Measurements from ENCODE around the gene GREB1L. TPM values are rescaled to one million over a fixed set of nuclear protein-coding genes. Genes with fewer than 3 reads are reported as not detected.

GREB1L gene
- total and polyA plus RNA-seq, 9 of the 15 experiments (the other 6 are each of a cell fraction or from before 2014, with no cell fraction given), result 0.03 TPM; not detected in 8

DNA sequence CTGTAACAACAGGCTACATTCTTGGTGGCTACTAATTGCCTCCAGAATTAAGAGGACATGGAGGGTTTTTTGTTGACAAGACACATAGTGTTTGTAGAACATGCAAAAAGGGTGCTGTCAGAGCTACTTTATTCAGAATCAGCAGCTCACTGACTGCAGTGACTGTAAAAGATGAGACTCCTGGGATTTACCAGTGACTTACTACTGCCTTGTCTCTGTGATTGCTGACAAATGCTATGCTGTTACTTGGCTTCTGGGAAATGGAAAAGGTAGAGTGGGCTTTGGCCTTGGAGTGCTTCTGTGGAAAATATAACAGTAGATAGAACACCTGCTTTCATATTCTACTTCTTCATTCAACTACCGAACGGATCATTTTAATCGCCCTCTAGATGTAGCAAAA, 47.8 kb downstream of the GREB1L start (continued):
- TF ChIP-seq HDAC8 (tag; IDR thresholded peaks at IDR 0.05) (no peak), TBL1XR1 (IDR thresholded peaks at IDR 0.05; ENCODE audit: low read length in 2 of 2) (no peak), SAP30 (IDR thresholded peaks at IDR 0.05; ENCODE audit: borderline replicate concordance, insufficient read depth, low read depth, low read length, poor library complexity, severe bottlenecking) (no peak)
- TF ChIP-seq, protein P1, sequence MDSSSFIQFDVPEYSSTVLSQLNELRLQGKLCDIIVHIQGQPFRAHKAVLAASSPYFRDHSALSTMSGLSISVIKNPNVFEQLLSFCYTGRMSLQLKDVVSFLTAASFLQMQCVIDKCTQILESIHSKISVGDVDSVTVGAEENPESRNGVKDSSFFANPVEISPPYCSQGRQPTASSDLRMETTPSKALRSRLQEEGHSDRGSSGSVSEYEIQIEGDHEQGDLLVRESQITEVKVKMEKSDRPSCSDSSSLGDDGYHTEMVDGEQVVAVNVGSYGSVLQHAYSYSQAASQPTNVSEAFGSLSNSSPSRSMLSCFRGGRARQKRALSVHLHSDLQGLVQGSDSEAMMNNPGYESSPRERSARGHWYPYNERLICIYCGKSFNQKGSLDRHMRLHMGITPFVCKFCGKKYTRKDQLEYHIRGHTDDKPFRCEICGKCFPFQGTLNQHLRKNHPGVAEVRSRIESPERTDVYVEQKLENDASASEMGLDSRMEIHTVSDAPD (CRISPR knock-in tag; IDR thresholded peaks at IDR 0.05), result no peak

DNA sequence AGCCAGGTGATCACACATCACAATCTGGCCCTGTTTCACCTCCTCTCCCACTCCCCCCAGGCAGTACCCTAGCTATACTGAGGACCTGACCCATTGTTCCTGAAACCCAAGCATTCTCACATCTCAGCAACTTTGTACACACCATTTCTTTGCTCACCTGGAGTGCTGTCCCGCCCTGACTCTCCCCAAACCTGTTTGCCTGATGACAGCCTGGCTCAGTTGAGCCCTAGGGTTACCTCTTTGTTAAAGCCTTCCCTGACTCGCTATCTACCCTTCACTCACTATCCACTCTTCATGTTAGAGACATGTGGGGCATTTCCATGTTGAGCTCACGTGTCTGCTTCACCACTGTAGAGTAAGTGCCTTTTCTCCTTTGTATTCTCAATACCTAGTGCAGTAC, 49.1 kb downstream of the GREB1L start:
- Histone ChIP-seq H3K4me1 (replicated peaks in 1 of 2; ENCODE audit: control insufficient read depth in 2 of 2, insufficient read depth in 2 of 2, low read length in 2 of 2) (no peaks in the 10 kb centered on the region), H3K9me1 (ENCODE audit: control insufficient read depth, insufficient read depth, low read length) (no peaks in the 10 kb centered on the region), H4K20me1 (replicated peaks; ENCODE audit: control insufficient read depth, insufficient read depth, low read length) (no peaks in the 10 kb centered on the region), H3K27me3 (ENCODE audit: control insufficient read depth in 2 of 2, insufficient read depth in 2 of 2, low read length in 2 of 2) (no peaks in the 10 kb centered on the region), H3K27ac (ENCODE audit: extremely low read depth, low read depth, low read length) (no peak overlapping the region), H3K36me3 (ENCODE audit: control insufficient read depth, insufficient read depth, low read length) (no peaks in the 10 kb centered on the region), H3K4me2 (ENCODE audit: insufficient read depth, low read length) (no peak overlapping the region), H3K4me3 (no peak overlapping the region), H2AFZ (ENCODE audit: low read depth, low read length) (no peak overlapping the region), H3K9me3 (replicated peaks; ENCODE audit: control insufficient read depth, insufficient read depth, low read depth, low read length) (no peaks in the 10 kb centered on the region), H3K79me2 (ENCODE audit: control insufficient read depth, insufficient read depth, low read length) (no peaks in the 10 kb centered on the region), H3K9ac (ENCODE audit: insufficient read depth in 1 of 2, low read depth in 2 of 2, low read length in 2 of 2) (no peak overlapping the region)
- ChIA-PET POLR2A (no interaction called here), CTCF (ENCODE audit: low intra/inter-chr PET ratio) (interaction anchor here (0.5 kb wide), 1 partner anchor 8 kb away, joined by 3 read pairs; no protein-coding TSS in a partner anchor)
- in situ Hi-C loops (cut with MboI) (no loop called here), intact Hi-C loops (cut with micrococcal nuclease) (no loop called here)
- no peak for FAIRE-seq
- WGBS (ENCODE audit: insufficient coverage, low coverage, missing lambda C conversion rate), result 0% methylated on average over 3 of the region's 3 CpGs
- BruUV-seq (replicated peaks), result no TSS peak
- DNase-seq (ENCODE audit: extremely low read depth in 1 of 4, low spot score in 3 of 4), result no peak
- ATAC-seq, result no peak
- TF ChIP-seq, protein P2, sequence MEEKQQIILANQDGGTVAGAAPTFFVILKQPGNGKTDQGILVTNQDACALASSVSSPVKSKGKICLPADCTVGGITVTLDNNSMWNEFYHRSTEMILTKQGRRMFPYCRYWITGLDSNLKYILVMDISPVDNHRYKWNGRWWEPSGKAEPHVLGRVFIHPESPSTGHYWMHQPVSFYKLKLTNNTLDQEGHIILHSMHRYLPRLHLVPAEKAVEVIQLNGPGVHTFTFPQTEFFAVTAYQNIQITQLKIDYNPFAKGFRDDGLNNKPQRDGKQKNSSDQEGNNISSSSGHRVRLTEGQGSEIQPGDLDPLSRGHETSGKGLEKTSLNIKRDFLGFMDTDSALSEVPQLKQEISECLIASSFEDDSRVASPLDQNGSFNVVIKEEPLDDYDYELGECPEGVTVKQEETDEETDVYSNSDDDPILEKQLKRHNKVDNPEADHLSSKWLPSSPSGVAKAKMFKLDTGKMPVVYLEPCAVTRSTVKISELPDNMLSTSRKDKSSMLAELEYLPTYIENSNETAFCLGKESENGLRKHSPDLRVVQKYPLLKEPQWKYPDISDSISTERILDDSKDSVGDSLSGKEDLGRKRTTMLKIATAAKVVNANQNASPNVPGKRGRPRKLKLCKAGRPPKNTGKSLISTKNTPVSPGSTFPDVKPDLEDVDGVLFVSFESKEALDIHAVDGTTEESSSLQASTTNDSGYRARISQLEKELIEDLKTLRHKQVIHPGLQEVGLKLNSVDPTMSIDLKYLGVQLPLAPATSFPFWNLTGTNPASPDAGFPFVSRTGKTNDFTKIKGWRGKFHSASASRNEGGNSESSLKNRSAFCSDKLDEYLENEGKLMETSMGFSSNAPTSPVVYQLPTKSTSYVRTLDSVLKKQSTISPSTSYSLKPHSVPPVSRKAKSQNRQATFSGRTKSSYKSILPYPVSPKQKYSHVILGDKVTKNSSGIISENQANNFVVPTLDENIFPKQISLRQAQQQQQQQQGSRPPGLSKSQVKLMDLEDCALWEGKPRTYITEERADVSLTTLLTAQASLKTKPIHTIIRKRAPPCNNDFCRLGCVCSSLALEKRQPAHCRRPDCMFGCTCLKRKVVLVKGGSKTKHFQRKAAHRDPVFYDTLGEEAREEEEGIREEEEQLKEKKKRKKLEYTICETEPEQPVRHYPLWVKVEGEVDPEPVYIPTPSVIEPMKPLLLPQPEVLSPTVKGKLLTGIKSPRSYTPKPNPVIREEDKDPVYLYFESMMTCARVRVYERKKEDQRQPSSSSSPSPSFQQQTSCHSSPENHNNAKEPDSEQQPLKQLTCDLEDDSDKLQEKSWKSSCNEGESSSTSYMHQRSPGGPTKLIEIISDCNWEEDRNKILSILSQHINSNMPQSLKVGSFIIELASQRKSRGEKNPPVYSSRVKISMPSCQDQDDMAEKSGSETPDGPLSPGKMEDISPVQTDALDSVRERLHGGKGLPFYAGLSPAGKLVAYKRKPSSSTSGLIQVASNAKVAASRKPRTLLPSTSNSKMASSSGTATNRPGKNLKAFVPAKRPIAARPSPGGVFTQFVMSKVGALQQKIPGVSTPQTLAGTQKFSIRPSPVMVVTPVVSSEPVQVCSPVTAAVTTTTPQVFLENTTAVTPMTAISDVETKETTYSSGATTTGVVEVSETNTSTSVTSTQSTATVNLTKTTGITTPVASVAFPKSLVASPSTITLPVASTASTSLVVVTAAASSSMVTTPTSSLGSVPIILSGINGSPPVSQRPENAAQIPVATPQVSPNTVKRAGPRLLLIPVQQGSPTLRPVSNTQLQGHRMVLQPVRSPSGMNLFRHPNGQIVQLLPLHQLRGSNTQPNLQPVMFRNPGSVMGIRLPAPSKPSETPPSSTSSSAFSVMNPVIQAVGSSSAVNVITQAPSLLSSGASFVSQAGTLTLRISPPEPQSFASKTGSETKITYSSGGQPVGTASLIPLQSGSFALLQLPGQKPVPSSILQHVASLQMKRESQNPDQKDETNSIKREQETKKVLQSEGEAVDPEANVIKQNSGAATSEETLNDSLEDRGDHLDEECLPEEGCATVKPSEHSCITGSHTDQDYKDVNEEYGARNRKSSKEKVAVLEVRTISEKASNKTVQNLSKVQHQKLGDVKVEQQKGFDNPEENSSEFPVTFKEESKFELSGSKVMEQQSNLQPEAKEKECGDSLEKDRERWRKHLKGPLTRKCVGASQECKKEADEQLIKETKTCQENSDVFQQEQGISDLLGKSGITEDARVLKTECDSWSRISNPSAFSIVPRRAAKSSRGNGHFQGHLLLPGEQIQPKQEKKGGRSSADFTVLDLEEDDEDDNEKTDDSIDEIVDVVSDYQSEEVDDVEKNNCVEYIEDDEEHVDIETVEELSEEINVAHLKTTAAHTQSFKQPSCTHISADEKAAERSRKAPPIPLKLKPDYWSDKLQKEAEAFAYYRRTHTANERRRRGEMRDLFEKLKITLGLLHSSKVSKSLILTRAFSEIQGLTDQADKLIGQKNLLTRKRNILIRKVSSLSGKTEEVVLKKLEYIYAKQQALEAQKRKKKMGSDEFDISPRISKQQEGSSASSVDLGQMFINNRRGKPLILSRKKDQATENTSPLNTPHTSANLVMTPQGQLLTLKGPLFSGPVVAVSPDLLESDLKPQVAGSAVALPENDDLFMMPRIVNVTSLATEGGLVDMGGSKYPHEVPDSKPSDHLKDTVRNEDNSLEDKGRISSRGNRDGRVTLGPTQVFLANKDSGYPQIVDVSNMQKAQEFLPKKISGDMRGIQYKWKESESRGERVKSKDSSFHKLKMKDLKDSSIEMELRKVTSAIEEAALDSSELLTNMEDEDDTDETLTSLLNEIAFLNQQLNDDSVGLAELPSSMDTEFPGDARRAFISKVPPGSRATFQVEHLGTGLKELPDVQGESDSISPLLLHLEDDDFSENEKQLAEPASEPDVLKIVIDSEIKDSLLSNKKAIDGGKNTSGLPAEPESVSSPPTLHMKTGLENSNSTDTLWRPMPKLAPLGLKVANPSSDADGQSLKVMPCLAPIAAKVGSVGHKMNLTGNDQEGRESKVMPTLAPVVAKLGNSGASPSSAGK (IDR thresholded peaks at IDR 0.05), result no peak
- TF ChIP-seq SMARCA4 (IDR thresholded peaks at IDR 0.05) (no peak), ELF1 (tag; IDR thresholded peaks at IDR 0.05) (no peak)
